SK-N-SH (cell line): Measurements from ENCODE around the gene PQBP1.

Experiments
- CTCF ChIP-seq: fragments of 200-600 bp; sonication (generic); IDR thresholded peaks from 2 replicates; pipeline ENCODE4 v1.6.1; 2017; ENCODE audit warnings: antibody characterized with exemption, mild to moderate bottlenecking, moderate library complexity
- EP300 ChIP-seq, 2 experiments: IDR thresholded peaks; 2 replicates each; pipeline versions ENCODE4 v1.4.0 to v1.6.1; 2012; ENCODE audit warnings: borderline replicate concordance in 1 of 2, low read depth in 1 of 2, low read length in 1 of 2
- NRF1 ChIP-seq: IDR thresholded peaks from 2 replicates; pipeline ENCODE4 v1.6.1; 2012; ENCODE audit warnings: low read depth, mild to moderate bottlenecking, low read length
- POLR2AphosphoS5 ChIP-seq: IDR thresholded peaks from 2 replicates; pipeline ENCODE4 v1.6.1; 2012; ENCODE audit warnings: low read depth, low read length
- TAF1 ChIP-seq: IDR thresholded peaks from 2 replicates; pipeline ENCODE4 v1.6.1; 2012; ENCODE audit warnings: low read depth, mild to moderate bottlenecking, low read length, moderate library complexity, borderline replicate concordance
- ZBTB33 ChIP-seq: IDR thresholded peaks from 2 replicates; pipeline ENCODE4 v1.4.0; 2012; ENCODE audit warnings: low read depth, borderline replicate concordance
- TF ChIP-seq, protein P1 (sequence below): IDR thresholded peaks from 2 replicates; pipeline ENCODE4 v1.6.1; 2012; ENCODE audit warnings: mild to moderate bottlenecking, low read depth, low read length, moderate library complexity
- TF ChIP-seq, protein P2 (sequence below): IDR thresholded peaks from 2 replicates; pipeline ENCODE4 v1.4.0; 2012; ENCODE audit warnings: low read depth

GRCh38 chrX:48896611-48897011 lies 1.1 kb upstream of the PQBP1 start:
- TF ChIP-seq ZBTB33 (no peak), EP300 (IDR thresholded peaks at IDR 0.05; ENCODE audit: borderline replicate concordance in 1 of 2, low read depth in 1 of 2, low read length in 1 of 2) (no peak), TAF1 (no peak), CTCF (no peak), POLR2AphosphoS5 (no peak), NRF1 (no peak)
- TF ChIP-seq, protein P1, sequence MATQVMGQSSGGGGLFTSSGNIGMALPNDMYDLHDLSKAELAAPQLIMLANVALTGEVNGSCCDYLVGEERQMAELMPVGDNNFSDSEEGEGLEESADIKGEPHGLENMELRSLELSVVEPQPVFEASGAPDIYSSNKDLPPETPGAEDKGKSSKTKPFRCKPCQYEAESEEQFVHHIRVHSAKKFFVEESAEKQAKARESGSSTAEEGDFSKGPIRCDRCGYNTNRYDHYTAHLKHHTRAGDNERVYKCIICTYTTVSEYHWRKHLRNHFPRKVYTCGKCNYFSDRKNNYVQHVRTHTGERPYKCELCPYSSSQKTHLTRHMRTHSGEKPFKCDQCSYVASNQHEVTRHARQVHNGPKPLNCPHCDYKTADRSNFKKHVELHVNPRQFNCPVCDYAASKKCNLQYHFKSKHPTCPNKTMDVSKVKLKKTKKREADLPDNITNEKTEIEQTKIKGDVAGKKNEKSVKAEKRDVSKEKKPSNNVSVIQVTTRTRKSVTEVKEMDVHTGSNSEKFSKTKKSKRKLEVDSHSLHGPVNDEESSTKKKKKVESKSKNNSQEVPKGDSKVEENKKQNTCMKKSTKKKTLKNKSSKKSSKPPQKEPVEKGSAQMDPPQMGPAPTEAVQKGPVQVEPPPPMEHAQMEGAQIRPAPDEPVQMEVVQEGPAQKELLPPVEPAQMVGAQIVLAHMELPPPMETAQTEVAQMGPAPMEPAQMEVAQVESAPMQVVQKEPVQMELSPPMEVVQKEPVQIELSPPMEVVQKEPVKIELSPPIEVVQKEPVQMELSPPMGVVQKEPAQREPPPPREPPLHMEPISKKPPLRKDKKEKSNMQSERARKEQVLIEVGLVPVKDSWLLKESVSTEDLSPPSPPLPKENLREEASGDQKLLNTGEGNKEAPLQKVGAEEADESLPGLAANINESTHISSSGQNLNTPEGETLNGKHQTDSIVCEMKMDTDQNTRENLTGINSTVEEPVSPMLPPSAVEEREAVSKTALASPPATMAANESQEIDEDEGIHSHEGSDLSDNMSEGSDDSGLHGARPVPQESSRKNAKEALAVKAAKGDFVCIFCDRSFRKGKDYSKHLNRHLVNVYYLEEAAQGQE, result no peak
- TF ChIP-seq, protein P2, sequence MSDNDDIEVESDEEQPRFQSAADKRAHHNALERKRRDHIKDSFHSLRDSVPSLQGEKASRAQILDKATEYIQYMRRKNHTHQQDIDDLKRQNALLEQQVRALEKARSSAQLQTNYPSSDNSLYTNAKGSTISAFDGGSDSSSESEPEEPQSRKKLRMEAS, result no peak
